Right lung (tissue), 5 donors: ENCODE data around the gene VTN. TPM values are rescaled to one million over a fixed set of nuclear protein-coding genes. Genes with fewer than 3 reads are reported as not detected.

Source experiments
- DNase-seq, 2 donors: peaks; one replicate each; pipeline ENCODE4 v3.0.0-alpha.2; 2013
- polyA plus RNA-seq, 5 donors: library from polyadenylated mRNA; unstranded; fragments of 120-200 nt; gene quantifications; one replicate each; pipeline versions ENCODE4 v1.2.1 to v1.2.3, GENCODE V29; 2013; ENCODE audit warnings: inconsistent platforms in 1 of 5, low replicate concordance in 1 of 5; ENCODE audit not compliant: insufficient read length in 5 of 5, insufficient read depth in 1 of 5

The VTN gene
- polyA plus RNA-seq, 5 donors: 0.35 to 11.6 (median 0.51) TPM

DNA sequence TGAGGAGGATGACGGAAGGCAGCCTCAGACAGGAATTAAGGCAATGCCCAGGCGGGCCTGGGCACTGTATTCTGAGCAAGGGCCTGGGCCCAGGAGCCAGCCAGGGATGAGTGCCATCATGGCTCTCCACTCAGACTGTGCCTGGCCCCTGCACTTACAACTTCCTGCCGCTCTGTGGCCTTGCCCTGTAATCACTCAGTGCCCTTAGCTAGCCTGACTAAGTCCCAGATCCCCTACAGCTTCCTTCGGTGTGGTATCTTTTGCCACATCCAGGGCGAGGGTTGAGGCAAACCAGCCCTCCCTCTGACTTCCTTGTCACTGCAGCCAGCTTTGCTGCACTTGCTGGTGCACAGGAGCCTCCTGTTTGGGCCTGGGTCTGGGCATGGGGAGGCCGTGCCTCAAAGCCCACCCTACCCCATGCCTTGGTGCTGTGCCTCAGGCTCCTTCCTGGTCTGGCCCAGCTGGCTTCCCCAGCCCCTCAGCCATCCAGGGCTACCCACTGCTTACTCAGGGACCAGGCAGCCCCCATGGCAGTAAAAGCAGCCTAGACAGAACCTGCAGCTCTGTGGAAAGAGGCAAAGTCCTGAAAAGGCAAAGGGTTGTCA, 26.6 kb upstream of the VTN start:
- no peak for DNase-seq

DNA sequence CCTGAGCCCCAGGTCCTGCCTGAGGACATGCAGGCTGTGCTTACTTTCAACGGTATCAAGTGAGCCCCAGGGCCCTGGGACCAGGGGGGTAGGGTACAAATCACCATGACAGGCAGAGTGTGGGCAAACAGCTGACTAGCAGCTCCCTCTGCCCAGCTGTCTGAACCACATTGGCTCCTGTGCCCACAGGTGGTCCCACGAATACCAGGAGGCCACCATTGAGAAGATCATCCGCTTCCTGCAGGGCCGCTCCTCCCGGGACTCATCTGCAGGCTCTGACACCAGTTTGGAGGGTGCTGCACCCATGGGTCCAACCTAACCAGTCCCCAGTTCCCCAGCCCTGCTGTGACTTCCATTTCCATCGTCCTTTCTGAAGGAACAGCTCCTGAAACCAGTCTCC, 25.9 kb upstream of the VTN start:
- DNase-seq: no peak

DNA sequence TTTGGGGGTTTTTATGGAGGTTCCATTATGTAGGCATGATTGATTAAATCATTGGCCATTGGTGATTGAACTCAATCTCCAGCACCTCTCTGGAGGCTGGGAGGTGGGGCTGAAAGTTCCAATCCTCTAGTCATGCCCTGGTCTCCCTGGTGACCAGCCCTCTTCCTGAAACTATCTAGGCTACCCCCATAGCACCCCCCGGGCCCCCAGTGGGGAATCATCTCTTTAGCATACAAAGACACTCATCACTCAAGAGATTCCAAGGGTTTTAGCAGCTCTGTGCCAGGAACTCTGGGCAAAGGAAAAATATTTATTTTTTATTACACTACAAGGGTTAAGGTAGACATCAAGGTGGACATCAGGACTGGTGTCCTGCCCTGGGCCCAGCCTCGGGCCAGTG, 25.3 kb upstream of the VTN start:
- no peak for DNase-seq

DNA sequence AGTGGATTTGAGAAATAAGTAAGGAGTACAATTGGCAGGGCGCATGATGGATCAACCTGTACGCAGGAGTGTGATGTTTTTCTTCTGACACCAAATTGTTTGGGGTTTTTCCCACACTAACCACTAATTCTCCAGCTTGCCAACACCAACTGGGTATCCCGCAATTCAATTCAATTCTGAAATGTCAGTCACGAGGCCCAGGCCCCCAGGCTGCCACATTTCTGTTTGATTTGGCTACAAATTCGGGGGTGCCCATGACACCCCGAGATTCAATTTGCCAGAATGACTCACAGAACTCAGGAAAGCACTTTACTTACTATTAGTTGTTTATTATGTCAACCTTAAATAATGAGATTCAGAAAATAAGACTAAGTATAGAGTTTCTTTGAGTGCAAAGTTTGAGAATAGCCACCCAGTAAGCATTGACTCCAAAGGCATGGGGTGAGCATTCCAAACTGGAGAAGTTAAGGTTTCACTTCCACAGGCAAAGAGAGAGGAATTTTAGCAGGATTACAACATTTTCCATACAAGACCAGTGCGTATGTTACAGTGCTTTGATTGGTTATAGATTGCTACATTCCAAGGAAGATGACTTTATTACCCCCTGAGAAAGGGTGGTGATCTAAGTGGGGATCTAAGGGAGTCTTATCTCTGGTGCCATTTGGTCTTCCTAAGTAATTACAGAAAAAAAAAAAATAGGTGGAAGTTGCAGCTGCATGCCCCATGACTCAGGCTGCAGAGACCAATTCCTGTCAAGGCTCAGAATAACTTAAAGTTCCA, 24.4 kb upstream of the VTN start:
- DNase-seq: no peak

DNA sequence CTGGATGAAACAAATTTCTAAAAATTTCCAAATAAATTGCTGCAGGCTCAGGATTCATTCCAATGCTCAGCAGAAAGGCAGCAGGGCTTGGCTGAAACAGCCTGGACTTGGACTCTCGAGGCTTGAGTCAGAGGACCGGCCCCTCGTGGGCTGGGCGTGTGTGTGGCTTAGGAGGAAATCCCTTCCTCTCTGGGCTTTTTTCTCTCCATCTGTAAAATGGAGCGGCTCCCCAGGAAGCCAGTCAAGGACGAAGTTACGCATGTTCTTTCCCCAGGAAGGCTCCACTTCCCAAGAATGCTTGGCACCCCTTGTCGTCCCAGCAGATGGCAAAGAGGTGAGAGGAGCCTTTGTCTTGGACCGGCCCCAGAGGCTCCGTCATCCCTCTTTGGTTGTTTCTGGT, 22.4 kb upstream of the VTN start:
- no peak for DNase-seq

DNA sequence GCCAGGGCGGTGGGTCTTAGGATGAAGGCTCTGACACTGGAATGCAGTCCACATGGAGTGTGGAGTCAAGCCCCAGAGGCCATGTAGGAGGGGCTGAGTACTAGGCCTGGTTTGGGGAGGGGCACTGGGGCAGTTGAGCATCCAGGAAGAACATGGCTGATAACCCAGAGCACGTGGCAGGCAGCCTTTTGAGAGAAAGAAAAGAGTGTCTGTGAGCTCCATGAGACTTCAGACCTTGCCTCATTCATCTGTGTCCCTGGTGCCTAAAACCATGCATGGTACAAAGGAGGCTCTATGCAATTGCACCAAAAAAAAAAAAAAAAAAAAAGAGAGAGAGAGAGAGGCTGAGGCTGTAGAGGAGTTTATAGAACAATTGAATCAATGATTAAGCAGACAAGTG, 21.3 kb upstream of the VTN start:
- no peak for DNase-seq

DNA sequence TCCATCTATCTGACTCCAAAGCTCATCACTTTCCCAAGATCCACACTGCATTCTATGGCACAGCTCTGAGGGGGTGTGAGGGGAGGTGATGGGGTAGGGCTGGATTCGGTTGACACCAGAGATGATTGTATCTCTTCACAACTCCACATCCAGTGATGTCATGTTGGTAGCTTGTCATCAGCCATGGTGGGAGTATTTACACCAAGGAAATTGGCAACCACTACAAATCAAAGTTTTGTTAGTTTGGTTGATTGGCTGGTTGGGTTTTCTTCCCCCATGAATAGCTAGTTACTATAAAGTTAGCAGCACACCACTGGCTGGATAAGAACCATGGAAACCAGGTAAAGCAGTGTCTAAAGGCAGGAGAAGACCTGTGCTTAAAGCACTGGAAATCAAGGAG, 20.9 kb upstream of the VTN start:
- DNase-seq: no peak

DNA sequence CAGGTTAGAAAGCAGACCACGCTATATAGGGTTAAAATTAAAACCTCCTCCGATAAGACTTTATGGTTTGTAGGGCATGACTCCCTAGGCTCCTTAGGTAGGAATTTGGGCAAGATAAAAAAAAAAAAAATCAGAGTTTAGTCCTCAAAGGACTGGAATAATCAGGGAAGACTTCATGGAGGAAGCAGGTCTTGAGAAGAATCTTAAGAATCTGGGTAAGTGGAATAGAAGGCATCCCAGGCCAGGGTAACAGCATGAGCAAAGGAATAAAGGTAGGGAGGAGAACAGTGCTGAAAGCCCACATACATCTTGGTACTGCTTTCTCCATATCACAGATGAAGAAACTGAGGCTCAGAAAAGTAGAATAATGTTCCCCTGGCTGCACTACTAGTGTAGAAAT, 20.5 kb upstream of the VTN start:
- no peak for DNase-seq

DNA sequence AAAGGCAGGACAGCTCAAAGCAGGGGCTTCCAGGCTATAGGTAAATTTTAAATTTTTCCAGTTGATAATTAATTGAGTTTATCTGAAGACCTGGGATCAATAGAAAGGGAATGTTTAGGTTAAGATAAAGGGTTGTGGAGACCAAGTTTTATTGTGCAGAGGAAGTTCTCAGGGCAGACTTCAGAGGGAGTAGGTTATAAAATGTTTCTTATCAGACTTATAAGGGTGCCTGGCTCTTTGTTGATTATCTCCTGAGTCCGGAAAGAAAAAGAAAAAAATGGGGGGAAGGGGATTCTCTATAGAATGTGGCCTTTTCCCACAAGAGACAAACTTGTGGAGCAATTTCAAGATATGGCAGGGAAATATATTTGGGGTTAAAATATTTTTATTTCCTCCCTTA, 20.0 kb upstream of the VTN start:
- DNase-seq: no peak

DNA sequence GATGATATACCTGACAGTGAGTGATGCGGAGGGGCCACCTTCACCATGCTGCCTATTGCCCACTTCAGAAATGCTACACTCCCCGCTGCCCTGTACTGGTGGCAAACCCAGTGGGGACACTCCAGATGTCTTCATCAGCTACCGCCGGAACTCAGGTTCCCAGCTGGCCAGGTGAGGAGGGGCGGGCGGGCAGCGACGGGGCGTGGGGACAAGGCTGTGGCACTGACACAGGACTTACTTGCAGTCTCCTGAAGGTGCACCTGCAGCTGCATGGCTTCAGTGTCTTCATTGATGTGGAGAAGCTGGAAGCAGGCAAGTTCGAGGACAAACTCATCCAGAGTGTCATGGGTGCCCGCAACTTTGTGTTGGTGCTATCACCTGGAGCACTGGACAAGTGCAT, 18.0 kb upstream of the VTN start:
- DNase-seq: no peak

DNA sequence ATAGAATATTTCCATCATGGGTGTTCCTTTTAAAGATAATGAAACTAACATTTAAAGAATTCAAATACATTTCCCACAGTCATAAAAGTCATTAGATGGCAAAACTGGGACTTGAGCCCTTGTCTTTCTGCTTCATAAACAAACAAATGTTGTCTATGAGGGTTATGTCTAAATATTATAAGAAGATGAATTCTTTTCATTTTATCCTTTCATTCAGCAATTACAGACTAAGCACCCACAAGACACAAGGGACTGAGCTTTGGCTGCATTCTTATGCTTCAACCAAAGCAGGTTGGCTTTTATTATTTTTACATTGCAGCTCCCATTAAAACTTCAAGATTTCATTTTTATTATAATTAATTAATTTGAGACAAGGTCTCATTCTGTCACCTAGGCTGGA, 16.3 kb upstream of the VTN start:
- no peak for DNase-seq

DNA sequence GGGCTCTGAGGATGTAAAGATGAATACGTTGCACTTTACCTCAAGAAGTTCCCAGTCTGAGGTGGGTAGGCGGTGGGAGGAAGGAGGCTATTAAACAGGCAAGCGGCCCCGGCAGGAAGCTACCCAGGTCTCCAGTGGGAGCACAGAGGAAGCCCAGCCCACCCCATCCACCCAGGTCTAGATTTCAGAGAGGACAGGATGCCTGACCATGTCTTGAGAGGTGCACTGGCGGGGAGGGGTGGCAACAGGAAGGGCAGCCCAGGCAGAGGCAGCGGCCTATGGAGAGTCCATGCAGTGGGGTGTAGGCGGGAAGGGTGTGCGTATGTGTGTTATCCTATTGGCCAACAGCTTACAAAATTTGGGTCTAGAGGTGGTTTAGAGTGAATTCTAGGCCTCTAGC, 15.3 kb upstream of the VTN start:
- no peak for DNase-seq

DNA sequence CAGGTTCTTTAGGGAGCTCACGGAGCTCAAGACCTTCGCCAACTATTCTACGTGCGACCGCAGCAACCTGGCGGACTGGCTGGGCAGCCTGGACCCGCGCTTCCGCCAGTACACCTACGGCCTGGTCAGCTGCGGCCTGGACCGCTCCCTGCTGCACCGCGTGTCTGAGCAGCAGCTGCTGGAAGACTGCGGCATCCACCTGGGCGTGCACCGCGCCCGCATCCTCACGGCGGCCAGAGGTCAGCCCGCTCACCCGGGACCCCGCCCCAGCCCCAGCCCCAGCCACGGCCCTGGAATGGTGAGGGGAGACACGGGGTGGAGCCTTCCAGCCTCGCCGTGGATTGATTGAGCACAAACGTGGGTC, 14.9 kb upstream of the VTN start:
- DNase-seq: no peak

DNA sequence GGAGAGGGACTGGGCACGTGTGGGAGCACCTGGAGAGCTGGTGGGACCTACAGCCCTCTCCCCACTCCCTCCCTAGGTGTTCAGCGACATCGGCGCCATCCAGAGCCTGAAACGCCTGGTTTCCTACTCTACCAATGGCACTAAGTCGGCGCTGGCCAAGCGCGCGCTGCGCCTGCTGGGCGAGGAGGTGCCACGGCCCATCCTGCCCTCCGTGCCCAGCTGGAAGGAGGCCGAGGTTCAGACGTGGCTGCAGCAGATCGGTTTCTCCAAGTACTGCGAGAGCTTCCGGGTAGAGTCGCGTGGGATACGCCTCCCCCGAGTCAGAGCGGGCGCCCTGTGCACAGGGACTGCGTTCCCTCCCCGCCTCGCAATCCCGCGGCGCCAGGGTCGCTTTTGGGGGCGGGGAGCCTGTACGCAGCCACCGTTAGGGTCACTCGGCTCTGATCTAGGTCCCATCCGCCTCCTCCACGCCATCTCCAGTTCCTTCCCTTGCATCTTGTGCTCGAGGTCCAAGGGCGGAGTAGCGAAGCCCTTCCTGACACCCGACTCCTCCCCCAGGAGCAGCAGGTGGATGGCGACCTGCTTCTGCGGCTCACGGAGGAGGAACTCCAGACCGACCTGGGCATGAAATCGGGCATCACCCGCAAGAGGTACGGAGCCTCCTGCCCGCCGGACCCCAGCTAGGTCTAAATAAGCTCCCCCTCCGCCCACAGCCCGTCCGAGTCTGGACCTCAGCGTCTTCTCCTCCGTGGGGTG, 14.4 kb upstream of the VTN start:
- DNase-seq: peak in 1 of 2 donors; percentile 29

DNA sequence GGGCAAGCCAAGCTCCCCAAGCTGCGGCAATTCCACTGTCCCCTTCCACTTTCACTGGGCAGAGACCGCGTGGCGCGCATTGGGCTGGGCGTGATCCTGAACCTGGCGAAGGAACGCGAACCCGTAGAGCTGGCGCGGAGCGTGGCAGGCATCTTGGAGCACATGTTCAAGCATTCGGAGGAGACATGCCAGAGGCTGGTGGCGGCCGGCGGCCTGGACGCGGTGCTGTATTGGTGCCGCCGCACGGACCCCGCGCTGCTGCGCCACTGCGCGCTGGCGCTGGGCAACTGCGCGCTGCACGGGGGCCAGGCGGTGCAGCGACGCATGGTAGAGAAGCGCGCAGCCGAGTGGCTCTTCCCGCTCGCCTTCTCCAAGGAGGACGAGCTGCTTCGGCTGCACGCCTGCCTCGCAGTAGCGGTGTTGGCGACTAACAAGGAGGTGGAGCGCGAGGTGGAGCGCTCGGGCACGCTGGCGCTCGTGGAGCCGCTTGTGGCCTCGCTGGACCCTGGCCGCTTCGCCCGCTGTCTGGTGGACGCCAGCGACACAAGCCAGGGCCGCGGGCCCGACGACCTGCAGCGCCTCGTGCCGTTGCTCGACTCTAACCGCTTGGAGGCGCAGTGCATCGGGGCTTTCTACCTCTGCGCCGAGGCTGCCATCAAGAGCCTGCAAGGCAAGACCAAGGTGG, 11.2 kb upstream of the VTN start:
- no peak for DNase-seq

DNA sequence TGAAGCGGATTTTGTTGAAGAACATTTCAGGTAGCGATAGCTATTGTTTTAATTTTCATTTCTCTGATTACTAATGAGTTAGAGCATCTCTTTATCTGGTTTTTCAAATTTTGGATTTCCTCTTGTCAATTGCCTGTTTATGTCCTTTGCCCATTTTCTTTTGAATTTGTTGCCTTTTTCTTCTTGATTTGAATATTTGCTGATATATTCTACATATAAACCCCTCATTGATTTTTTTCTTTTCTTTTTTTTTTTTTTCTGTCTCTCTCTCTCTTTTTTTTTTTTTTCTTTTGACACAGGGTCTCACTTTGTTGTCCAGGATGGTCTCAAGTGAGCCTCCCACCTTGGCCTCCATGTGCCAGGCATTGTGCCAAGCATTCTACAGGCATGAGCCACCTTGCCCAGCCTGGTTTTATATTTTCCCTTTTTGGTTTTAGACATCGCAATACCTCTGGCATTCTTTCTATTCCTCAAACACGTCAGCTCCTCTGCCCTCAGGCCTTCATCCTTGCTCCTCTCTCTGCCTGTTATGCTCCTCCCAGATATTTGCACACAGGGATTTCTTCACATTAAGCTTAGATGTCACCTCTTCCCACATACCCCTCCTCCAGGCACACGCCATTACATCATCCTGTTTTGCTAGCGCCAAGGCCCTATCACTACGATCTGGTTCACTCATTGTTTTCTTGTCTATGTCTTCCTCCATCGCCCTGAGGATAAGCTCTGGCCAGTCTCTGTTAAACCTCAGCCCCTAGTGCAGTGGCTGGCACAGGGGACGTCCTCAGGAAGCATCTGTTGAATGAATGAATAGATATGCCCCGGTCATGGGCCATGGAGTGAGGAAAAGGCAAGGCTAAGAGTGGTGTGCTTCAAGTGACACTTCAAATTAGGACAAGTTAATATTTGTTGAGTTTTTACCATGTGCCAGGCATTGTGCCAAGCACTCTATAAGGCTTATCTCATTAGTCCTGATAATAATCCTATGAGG, 10.0 kb upstream of the VTN start:
- DNase-seq: no peak

DNA sequence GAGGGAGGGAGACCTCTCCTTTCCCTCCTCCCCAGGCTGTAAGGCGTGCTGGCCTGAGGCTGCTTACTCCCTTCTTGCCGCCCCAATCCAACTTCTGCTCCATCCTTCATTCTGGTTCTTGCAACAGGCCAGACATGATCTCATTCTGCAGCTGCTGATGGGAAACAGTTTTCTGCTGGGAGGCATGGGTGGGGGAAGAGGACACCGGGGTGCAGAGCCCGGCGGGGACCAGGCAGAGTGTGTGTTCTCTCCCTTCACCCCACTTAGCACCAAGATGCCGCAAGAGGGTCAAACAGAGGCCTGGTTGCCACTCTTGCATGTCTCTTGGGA, 2.8 kb upstream of the VTN start:
- DNase-seq: no peak

DNA sequence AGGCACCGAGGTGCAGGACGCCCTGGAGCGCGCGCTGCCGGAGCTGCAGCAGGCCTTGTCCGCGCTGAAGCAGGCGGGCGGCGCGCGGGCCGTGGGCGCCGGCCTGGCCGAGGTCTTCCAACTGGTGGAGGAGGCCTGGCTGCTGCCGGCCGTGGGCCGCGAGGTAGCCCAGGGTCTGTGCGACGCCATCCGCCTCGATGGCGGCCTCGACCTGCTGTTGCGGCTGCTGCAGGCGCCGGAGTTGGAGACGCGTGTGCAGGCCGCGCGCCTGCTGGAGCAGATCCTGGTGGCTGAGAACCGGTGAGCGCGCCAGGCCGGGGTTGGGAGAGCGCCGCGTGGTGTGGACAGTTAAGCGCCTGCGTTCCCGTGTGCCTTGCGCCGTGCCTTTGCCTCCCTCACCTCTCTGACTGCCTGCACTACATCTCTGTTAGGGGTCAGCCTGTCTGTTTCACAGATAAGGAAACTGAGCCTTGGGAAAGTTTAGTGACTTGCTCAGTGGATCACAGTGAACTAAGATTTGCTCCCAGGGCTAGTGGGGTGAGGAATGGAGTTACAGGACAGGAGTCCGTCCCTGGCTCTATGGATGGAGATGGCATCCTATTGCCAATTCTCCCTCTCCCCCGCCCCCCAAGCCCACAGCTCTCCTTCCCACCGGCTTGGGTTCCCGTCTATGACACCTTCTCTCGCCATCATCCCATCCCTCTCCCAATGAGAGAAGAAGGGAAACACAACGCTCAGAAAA, 2.3 kb upstream of the VTN start:
- no peak for DNase-seq

DNA sequence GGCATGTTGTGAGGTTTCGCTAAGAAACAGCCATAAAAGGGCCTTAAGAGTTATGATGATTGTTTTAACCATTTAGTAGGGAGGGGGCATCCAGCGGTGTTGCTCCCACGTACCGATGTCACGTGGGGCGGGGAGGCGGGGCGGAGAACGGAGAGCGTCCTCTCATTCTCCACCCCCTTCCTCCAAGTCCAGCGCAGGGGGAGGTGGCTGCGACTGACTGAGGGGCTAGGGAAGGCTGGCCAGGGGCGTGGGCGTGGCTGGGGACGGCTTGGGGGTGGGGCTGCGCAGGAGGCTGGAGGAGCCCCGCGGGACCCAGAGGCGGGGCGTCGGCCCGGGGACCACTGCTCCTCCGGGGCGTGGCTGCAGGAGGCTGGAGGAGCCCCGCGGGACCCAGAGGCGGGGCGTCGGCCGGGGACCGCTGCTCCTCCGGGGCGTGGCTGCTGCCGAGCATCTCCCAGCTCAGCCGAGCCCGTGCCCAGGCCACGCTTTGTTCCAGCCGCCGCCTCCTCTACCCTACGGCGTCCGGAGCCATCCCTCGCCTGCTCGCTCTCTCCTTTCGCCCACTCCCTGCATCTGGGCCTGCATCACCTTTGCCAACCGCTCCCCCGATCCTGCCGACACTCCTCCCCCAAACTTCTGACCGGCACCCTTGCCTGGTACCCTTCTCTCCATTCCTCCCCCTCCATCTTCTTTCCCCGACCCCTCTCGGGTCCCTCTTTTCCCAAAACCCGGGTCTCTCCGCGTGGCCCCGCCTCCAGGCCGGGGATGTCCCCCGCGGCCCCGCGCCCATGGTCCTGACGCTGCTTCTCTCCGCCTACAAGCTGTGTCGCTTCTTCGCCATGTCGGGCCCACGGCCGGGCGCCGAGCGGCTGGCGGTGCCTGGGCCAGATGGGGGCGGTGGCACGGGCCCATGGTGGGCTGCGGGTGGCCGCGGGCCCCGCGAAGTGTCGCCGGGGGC, 1.4 kb upstream of the VTN start, which contains the start of gene SARM1:
SARM1 (plus strand) TSS at position 450 of the 958 bp plus-strand sequence; CDS start at position 789, 339 bp downstream.
- peak; percentile 90 to 91 for DNase-seq
